ENCODE data around the gene USP31.
"Not testable (repeated sequence)": the region's sequence is repeated elsewhere in the genome, so short reads cannot be mapped to it uniquely, and the experiment has no call there.

The USP31 gene

GRCh38 chr16:23101012-23101550 lies 48.2 kb downstream of the USP31 start:
- H3K4me3 ChIP-seq (ENCODE audit: low read depth, low read length): no peak overlapping the region

- not testable (repeated sequence) for H3K4me3 ChIP-seq (ENCODE audit: low read depth, low read length)
These were observed 52.8 kb downstream of the USP31 start for GRCh38 chr16:23096450-23096849.

- not testable (repeated sequence) for H3K4me3 ChIP-seq (ENCODE audit: low read depth, low read length)
These were observed 55.1 kb downstream of the USP31 start for GRCh38 chr16:23094136-23094535.

- no peak overlapping the region for H3K4me3 ChIP-seq (ENCODE audit: low read depth, low read length)
These were observed 56.5 kb downstream of the USP31 start for GRCh38 chr16:23092801-23093117.

GRCh38 chr16:23092072-23092800 lies 57.0 kb downstream of the USP31 start:
- H3K4me3 ChIP-seq (ENCODE audit: low read depth, low read length): no peak overlapping the region

GRCh38 chr16:23089111-23089510 lies 60.1 kb downstream of the USP31 start:
- no peak overlapping the region for H3K4me3 ChIP-seq (ENCODE audit: low read depth, low read length)

GRCh38 chr16:23088018-23088417 lies 61.2 kb downstream of the USP31 start:
- no peak overlapping the region for H3K4me3 ChIP-seq (ENCODE audit: low read depth, low read length)

- H3K4me3 ChIP-seq (ENCODE audit: low read depth, low read length): no peak overlapping the region
These were observed 63.3 kb downstream of the USP31 start for GRCh38 chr16:23085949-23086348.

GRCh38 chr16:23082161-23082788 lies 67.0 kb downstream of the USP31 start:
- no peak overlapping the region for H3K4me3 ChIP-seq (ENCODE audit: low read depth, low read length)

- H3K4me3 ChIP-seq (ENCODE audit: low read depth, low read length): no peak overlapping the region
These were observed 67.6 kb downstream of the USP31 start for GRCh38 chr16:23081675-23082119.

GRCh38 chr16:23080747-23081146 lies 68.5 kb downstream of the USP31 start:
- H3K4me3 ChIP-seq (ENCODE audit: low read depth, low read length): no peak overlapping the region

- H3K4me3 ChIP-seq (ENCODE audit: low read depth, low read length): no peak overlapping the region
These were observed 68.9 kb downstream of the USP31 start for GRCh38 chr16:23080329-23080728.

GRCh38 chr16:23079675-23080301 lies 69.5 kb downstream of the USP31 start:
- no peak overlapping the region for H3K4me3 ChIP-seq (ENCODE audit: low read depth, low read length)

- H3K4me3 ChIP-seq (ENCODE audit: low read depth, low read length): no peak overlapping the region
These were observed 74.8 kb downstream of the USP31 start for GRCh38 chr16:23074423-23074822.

GRCh38 chr16:23072769-23073549 lies 76.3 kb downstream of the USP31 start:
- H3K4me3 ChIP-seq (ENCODE audit: low read depth, low read length): no peak overlapping the region

GRCh38 chr16:23072084-23072599 lies 77.1 kb downstream of the USP31 start:
- H3K4me3 ChIP-seq (ENCODE audit: low read depth, low read length): no peak overlapping the region

GRCh38 chr16:23071196-23072083 lies 77.8 kb downstream of the USP31 start:
- no peak overlapping the region for H3K4me3 ChIP-seq (ENCODE audit: low read depth, low read length)

- H3K4me3 ChIP-seq (ENCODE audit: low read depth, low read length): no peak overlapping the region
These were observed 79.4 kb downstream of the USP31 start for GRCh38 chr16:23069844-23070243.

- H3K4me3 ChIP-seq (ENCODE audit: low read depth, low read length): no peak overlapping the region
These were observed 81.0 kb downstream of the USP31 start for GRCh38 chr16:23068079-23068736.
